ENCODE data around the gene PLPP4.

The PLPP4 gene

DNA sequence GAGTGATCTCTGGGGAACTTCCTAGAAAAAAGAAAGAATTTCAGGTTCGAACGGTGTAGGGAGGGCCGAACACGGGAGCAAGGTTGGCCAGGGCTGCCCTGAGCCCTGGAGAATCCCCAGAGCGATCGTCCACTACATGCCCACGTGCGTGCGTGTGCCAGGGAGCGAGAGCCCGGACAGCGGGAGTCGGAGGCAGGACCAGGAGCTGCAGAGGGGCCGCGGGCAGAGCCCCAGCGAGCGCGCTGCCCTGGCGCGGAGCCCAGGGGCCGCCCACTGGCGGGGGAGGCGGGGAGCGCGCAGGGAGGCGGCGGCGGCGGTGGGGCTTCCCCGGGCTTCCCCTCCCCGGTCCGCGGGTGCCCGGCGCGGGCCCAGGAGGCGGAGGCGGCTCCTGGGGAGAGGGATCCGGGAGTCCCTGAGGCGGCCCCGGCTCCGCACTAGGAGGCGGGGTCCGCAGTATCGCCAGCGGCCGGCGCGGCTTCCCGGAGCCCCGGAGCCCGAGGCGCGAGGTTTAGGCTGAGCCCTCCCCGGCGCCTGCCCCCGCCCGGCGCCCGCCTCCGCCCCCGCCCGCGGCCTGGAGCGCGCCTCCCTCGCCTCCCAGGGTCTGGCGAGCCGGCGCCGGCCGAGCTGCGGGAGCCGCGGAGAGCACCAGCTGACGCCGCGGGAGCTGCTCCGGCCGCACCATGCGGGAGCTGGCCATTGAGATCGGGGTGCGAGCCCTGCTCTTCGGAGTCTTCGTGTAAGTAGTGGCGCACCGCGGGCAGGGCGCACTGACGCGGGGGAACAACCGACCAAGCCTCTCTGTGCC is at the start of gene PLPP4:
Gene PLPP4, plus strand, starts transcription at position 602 of the 805 bp plus-strand sequence. Its CDS starts 79 bp downstream, at position 681.
- H3K4me3 ChIP-seq (ENCODE audit: low read length): peak within 1 kb of the TSS; percentile 60
- peaks cover 11% of the 10 kb centered on the region for H3K27me3 ChIP-seq (ENCODE audit: control insufficient read depth, insufficient read depth, low read length)
- peaks cover 6% of the 10 kb centered on the region for H3K4me1 ChIP-seq (ENCODE audit: control insufficient read depth, insufficient read depth, low read length)
- H3K36me3 ChIP-seq (ENCODE audit: control insufficient read depth, insufficient read depth, low read length): no peaks in the 10 kb centered on the region
- no peak within 1 kb of the TSS for H3K27ac ChIP-seq (ENCODE audit: low read depth, low read length)
- no peak within 1 kb of the TSS for H3K9ac ChIP-seq (ENCODE audit: low read length)

DNA sequence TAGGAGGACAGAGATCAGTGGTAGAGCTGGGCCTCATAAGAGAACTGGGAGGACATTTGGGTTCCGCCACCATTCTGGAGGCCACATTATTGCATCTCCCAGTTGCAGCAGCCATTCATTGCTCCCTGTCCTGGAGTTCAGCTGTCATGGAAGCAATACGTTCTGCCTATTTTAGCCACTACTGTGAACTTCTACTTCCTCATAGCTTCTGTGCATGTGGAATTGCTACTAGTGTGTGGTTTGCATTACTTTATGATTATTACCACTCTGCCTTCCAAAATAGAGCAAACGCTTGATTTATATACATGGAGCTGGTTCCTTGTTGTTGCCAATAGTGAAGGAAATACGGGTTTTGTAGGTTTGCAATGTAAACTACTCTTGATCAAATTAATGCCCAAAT is 47.2 kb upstream of the PLPP4 start:
- no peaks in the 10 kb centered on the region for H3K4me1 ChIP-seq (ENCODE audit: control insufficient read depth, insufficient read depth, low read length)
- no peak overlapping the region for H3K4me3 ChIP-seq (ENCODE audit: low read length)
- H3K27ac ChIP-seq (ENCODE audit: low read depth, low read length): no peak overlapping the region

DNA sequence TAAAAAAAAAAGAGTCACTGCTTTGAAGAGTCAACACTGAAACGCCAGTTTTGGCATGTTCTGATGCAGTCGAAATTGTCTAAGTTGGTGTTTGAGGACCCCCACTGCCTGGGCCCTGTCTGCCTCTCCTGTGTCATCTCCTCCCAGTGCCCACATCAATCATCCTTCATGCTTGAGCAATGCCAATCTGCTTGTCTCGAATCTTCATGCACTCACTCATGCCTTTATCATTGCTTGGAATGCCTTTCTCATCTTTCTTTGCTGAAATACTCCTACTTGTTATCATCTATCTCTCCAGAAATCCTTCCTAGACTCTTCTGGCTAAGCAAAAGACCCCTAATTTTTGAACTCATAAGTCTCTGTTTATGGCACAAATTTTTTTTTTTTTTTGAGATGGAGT is 42.1 kb upstream of the PLPP4 start:
- Histone ChIP-seq H3K4me3 (ENCODE audit: low read length) (no peak overlapping the region), H3K27ac (ENCODE audit: low read depth, low read length) (no peak overlapping the region), H3K27me3 (ENCODE audit: control insufficient read depth, insufficient read depth, low read length) (no peaks in the 10 kb centered on the region), H3K9ac (ENCODE audit: low read length) (no peak overlapping the region), H3K4me1 (ENCODE audit: control insufficient read depth, insufficient read depth, low read length) (no peaks in the 10 kb centered on the region), H3K36me3 (ENCODE audit: control insufficient read depth, insufficient read depth, low read length) (no peaks in the 10 kb centered on the region)

More for the DNA sequence above, 47.2 kb upstream of the PLPP4 start:
- Histone ChIP-seq H3K9ac (ENCODE audit: low read length) (no peak overlapping the region), H3K36me3 (ENCODE audit: control insufficient read depth, insufficient read depth, low read length) (no peaks in the 10 kb centered on the region), H3K27me3 (ENCODE audit: control insufficient read depth, insufficient read depth, low read length) (no peaks in the 10 kb centered on the region)

DNA sequence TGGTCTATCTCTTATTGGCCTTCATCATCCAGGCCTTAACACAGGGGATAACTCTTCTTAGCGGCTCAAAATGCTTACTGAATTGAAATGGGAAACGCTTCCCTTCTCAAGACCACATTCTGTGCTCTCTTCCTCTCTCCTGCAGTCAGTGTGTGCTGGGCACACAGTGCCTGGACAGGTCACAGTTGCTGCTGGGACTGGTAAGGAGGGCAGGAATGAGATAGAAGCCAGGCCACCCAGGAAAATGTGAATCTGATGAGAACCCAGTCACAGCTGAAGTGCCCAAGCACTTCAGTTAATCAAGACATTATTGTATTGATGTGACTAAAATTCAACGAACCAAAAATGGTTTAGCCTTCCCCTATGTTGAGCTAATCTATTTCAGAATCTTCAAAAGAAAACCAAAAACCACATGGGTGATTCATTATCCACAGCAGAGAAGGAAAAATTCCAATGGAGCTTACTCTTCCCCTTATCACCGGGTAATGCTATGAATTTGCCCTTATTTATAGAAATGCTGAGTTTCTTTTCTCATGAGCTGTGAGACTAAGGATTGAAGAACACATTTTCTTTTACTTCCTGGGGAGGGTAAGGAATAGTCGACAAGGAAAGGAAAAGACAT is 41.2 kb upstream of the PLPP4 start:
- no peaks in the 10 kb centered on the region for H3K27me3 ChIP-seq (ENCODE audit: control insufficient read depth, insufficient read depth, low read length)
- H3K4me3 ChIP-seq (ENCODE audit: low read length): no peak overlapping the region
- no peak overlapping the region for H3K27ac ChIP-seq (ENCODE audit: low read depth, low read length)
- H3K4me1 ChIP-seq (ENCODE audit: control insufficient read depth, insufficient read depth, low read length): no peaks in the 10 kb centered on the region
- no peaks in the 10 kb centered on the region for H3K36me3 ChIP-seq (ENCODE audit: control insufficient read depth, insufficient read depth, low read length)
- no peak overlapping the region for H3K9ac ChIP-seq (ENCODE audit: low read length)

DNA sequence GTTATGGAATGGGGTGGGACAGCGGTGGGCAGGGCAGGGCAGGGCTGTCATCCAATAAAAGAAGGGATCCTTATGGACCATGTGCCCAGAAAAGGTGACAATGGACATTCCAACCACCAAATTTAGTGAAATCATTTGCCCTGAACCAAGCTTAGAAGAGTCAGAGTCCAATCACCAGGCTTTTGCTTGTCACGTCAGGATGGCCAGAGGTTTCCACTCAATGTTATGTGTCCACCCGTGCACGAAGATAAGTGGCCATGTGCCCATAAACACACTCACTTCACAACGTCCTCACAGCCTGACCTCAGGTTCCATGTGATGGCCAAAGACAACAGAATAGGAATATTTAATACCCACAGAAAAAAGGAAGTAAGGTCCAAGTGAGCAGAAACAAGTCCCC is 36.6 kb upstream of the PLPP4 start:
- Histone ChIP-seq H3K9ac (ENCODE audit: low read length) (no peak overlapping the region), H3K4me3 (ENCODE audit: low read length) (no peak overlapping the region), H3K4me1 (ENCODE audit: control insufficient read depth, insufficient read depth, low read length) (no peaks in the 10 kb centered on the region), H3K27me3 (ENCODE audit: control insufficient read depth, insufficient read depth, low read length) (no peaks in the 10 kb centered on the region), H3K36me3 (ENCODE audit: control insufficient read depth, insufficient read depth, low read length) (no peaks in the 10 kb centered on the region), H3K27ac (ENCODE audit: low read depth, low read length) (no peak overlapping the region)

DNA sequence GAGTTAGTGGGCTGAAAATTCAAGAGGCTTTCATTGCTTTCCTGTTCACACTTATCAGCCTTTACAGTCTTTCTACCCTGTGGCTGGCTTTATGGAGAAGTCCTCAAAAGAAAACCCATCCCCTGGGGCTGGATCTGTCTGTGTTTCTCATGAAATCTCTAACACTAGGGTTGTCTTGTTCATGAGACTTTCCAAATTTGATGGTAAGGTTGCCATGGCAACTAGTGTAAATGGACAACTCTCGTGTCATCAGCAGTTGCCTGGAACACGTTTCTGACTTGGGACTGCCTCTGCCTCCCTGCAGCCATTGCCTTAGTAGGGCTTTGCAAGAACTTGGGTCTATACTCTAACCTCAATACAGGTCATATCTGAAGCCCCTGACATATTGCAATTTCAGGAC is 35.8 kb upstream of the PLPP4 start:
- Histone ChIP-seq H3K4me3 (ENCODE audit: low read length) (no peak overlapping the region), H3K4me1 (ENCODE audit: control insufficient read depth, insufficient read depth, low read length) (no peaks in the 10 kb centered on the region), H3K36me3 (ENCODE audit: control insufficient read depth, insufficient read depth, low read length) (no peaks in the 10 kb centered on the region), H3K9ac (ENCODE audit: low read length) (no peak overlapping the region), H3K27me3 (ENCODE audit: control insufficient read depth, insufficient read depth, low read length) (no peaks in the 10 kb centered on the region), H3K27ac (ENCODE audit: low read depth, low read length) (no peak overlapping the region)

DNA sequence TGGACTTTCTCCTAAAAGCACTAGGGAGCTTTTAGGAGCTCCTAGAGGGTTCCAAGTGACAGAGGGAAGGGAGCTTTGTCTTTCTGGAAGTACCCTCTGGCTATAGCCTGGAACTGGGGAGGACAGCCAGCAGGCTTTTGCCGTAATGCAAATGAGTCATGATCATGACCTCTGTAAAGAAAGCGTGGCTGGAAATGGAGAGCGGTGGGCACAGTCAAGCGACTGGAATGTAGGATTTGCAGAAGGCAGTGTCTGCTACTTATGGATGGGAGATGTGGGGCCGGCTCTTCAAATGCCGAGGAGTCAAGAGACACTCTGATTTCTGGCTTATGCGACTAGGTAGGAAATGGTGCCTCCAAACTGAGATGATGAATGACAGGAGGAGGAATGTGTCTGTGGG is 34.6 kb upstream of the PLPP4 start:
- Histone ChIP-seq H3K27me3 (ENCODE audit: control insufficient read depth, insufficient read depth, low read length) (no peaks in the 10 kb centered on the region), H3K4me3 (ENCODE audit: low read length) (no peak overlapping the region), H3K4me1 (ENCODE audit: control insufficient read depth, insufficient read depth, low read length) (no peaks in the 10 kb centered on the region), H3K27ac (ENCODE audit: low read depth, low read length) (no peak overlapping the region), H3K9ac (ENCODE audit: low read length) (no peak overlapping the region), H3K36me3 (ENCODE audit: control insufficient read depth, insufficient read depth, low read length) (no peaks in the 10 kb centered on the region)

DNA sequence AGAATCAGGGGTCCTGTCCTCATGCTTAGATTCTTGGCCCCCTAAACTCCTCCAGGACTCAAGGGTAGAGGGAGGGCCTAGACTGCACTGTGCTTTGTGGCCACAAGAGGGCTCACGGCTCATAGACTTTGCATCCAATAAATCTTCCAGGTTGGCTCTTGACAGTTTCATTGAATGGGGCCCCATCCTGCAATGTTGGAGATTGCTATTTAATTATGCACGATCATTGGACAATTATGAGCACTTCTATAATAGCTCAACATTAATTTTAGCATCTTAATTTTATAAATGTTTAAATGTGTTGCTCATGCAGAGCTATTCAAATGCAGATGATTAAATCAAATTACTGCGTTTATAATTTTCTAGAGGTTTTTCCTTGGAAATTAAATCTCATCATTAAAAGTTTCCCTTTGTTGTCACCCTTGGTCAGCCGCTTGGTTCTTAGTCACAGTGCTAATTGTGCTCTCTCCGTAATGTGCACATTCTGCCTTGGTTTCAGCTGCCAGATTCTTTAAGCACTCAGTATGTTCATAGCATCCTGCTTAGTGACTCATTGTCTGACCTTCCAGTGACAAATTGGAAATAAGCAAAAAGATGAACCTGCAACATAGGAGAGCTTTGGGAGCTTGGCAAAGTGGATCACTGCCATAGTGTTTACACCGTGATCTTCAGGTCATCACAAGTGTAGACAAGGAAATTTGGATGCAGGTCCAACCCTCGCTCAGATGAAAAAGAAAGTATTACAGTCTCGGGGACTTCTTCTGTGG is 33.4 kb upstream of the PLPP4 start:
- no peak overlapping the region for H3K4me3 ChIP-seq (ENCODE audit: low read length)
- H3K27ac ChIP-seq (ENCODE audit: low read depth, low read length): no peak overlapping the region
- no peak overlapping the region for H3K9ac ChIP-seq (ENCODE audit: low read length)
- no peaks in the 10 kb centered on the region for H3K4me1 ChIP-seq (ENCODE audit: control insufficient read depth, insufficient read depth, low read length)
- H3K27me3 ChIP-seq (ENCODE audit: control insufficient read depth, insufficient read depth, low read length): no peaks in the 10 kb centered on the region
- H3K36me3 ChIP-seq (ENCODE audit: control insufficient read depth, insufficient read depth, low read length): no peaks in the 10 kb centered on the region

DNA sequence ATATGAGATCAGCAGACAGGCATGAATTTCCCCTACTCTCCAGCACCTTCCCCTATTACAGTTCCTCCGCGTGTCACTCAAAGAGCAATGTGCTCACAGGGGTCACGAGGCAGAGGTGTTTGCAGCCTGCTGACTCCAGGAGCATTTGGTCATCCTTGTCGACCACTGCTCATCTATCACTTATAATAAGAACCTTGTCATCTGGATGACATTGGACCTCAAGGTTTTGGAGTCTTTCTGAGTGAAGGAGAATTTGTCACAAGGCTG is 32.9 kb upstream of the PLPP4 start:
- no peak overlapping the region for H3K9ac ChIP-seq (ENCODE audit: low read length)
- no peaks in the 10 kb centered on the region for H3K36me3 ChIP-seq (ENCODE audit: control insufficient read depth, insufficient read depth, low read length)
- no peaks in the 10 kb centered on the region for H3K4me1 ChIP-seq (ENCODE audit: control insufficient read depth, insufficient read depth, low read length)
- no peak overlapping the region for H3K27ac ChIP-seq (ENCODE audit: low read depth, low read length)
- H3K4me3 ChIP-seq (ENCODE audit: low read length): no peak overlapping the region
- no peaks in the 10 kb centered on the region for H3K27me3 ChIP-seq (ENCODE audit: control insufficient read depth, insufficient read depth, low read length)

DNA sequence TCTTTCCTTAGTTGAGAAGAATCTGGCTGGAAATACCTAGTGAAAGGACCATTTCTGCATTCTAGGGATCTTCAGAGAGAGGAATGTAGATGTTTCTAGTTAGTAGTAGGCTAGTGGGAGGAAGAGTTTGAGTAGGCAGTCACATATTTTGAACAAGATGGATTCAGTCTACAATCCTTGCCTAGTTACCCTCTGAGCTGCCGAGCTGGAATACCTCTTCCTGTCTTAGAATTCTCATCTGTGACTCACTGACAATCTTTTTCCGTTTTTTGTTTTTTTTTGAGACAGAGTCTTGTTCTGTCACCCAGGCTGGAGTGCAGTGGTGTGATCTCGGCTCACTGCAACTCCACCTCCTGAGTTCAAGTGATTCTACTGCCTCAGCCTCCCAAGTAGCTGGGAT is 30.7 kb upstream of the PLPP4 start:
- H3K9ac ChIP-seq (ENCODE audit: low read length): no peak overlapping the region
- no peak overlapping the region for H3K4me3 ChIP-seq (ENCODE audit: low read length)
- H3K36me3 ChIP-seq (ENCODE audit: control insufficient read depth, insufficient read depth, low read length): no peaks in the 10 kb centered on the region
- no peaks in the 10 kb centered on the region for H3K27me3 ChIP-seq (ENCODE audit: control insufficient read depth, insufficient read depth, low read length)
- no peak overlapping the region for H3K27ac ChIP-seq (ENCODE audit: low read depth, low read length)
- H3K4me1 ChIP-seq (ENCODE audit: control insufficient read depth, insufficient read depth, low read length): no peaks in the 10 kb centered on the region

DNA sequence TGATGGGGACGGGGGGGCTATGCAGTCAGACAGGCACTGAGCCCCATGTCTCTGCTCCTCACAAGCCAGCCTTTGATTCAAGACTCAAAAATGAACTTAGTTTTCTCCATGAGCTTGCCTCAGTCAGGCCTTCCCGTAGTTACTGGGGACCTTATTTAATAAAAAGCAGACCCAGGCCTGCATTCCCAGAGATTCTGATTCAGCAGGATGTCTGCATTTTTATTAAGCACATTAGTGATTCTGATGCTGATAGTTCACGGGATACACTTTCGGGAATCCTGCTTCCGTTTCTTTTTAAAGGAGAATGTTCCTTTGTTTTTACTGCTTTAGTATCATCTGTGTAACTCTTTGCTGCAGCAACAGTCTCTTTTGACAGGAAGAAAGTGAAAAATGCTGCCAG is 28.3 kb upstream of the PLPP4 start:
- no peaks in the 10 kb centered on the region for H3K27me3 ChIP-seq (ENCODE audit: control insufficient read depth, insufficient read depth, low read length)
- H3K4me1 ChIP-seq (ENCODE audit: control insufficient read depth, insufficient read depth, low read length): no peaks in the 10 kb centered on the region
- no peaks in the 10 kb centered on the region for H3K36me3 ChIP-seq (ENCODE audit: control insufficient read depth, insufficient read depth, low read length)
- no peak overlapping the region for H3K27ac ChIP-seq (ENCODE audit: low read depth, low read length)
- no peak overlapping the region for H3K4me3 ChIP-seq (ENCODE audit: low read length)
- no peak overlapping the region for H3K9ac ChIP-seq (ENCODE audit: low read length)

DNA sequence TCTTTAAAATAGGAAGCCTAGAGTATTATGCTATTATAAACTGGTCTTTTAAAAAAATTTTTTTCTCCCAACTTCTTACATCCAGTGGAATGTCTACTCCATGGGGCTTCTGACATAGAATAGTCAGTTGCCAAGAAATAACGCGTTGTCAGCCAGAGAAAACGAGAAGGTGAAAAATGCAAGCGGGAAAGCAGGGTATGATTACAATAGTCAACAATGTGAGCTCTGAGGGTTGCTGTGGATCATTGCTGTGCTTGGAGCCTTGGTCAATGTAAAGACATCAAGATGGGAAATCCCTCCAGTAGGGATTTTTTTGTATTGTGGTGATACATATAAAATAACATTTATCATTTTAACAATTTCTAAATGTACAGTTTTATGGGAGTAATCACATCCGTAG is 27.6 kb upstream of the PLPP4 start:
- Histone ChIP-seq H3K27me3 (ENCODE audit: control insufficient read depth, insufficient read depth, low read length) (no peaks in the 10 kb centered on the region), H3K4me1 (ENCODE audit: control insufficient read depth, insufficient read depth, low read length) (no peaks in the 10 kb centered on the region), H3K4me3 (ENCODE audit: low read length) (no peak overlapping the region), H3K27ac (ENCODE audit: low read depth, low read length) (no peak overlapping the region), H3K9ac (ENCODE audit: low read length) (no peak overlapping the region), H3K36me3 (ENCODE audit: control insufficient read depth, insufficient read depth, low read length) (no peaks in the 10 kb centered on the region)

Data from rectal smooth muscle tissue (tissue), 1 donor.